Panc1 (cell line): ENCODE data around the gene SH3RF2. TPM values are rescaled to one million over a fixed set of nuclear protein-coding genes. Genes with fewer than 3 reads are reported as not detected.
A peak's percentile ranks its signal among the peaks of the same experiment; 100 is the strongest.

ENCODE experiments used
- ATAC-seq: fragments of 200-7000 bp; cut with Tn5 transposase; 2 replicates; pipeline ENCODE4 v1.9.1; 2020; ENCODE audit warnings: mild to moderate bottlenecking, moderate library complexity
- BruUV-seq: library from RNA; stranded (reverse); fragments of 400-500 nt; replicated peaks from 2 replicates; lab custom pipeline; 2021; lab: Mats Ljungman, UMichigan
- CTCF ChIA-PET: fragments of 300-600 bp; sonication (Branson Sonifier 250); formaldehyde crosslinking; loops from one replicate; lab custom pipeline; 2022; ENCODE audit warnings: antibody characterized with exemption; lab: Charles Lee
- POLR2A ChIA-PET: fragments of 300-600 bp; sonication (Branson Sonifier 250); formaldehyde crosslinking; loops from one replicate; lab custom pipeline; 2022; ENCODE audit warnings: antibody characterized with exemption; lab: Charles Lee
- DNase-seq: peaks from one replicate; pipeline ENCODE4 v3.0.0-alpha.2; 2010; ENCODE audit warnings: low read depth, low spot score
- H3K27ac ChIP-seq: 2 replicates; pipeline ENCODE4 v1.5.1; 2011; ENCODE audit warnings: mild to moderate bottlenecking, low read length, inconsistent platforms
- H3K27me3 ChIP-seq: fragments of 200-500 bp; sonication (Bioruptor generic); 2 replicates; pipeline ENCODE4 v1.6.0; 2014; ENCODE audit warnings: low read length, inconsistent platforms; ENCODE audit not compliant: control insufficient read depth, insufficient read depth
- H3K36me3 ChIP-seq: fragments of 200-500 bp; sonication (Bioruptor generic); 2 replicates; pipeline ENCODE4 v1.5.1; 2014; ENCODE audit warnings: inconsistent platforms, mild to moderate bottlenecking, low read length, moderate library complexity; ENCODE audit not compliant: control insufficient read depth, insufficient read depth
- H3K4me1 ChIP-seq: 2 replicates; pipeline ENCODE4 v1.5.1; 2011; ENCODE audit warnings: inconsistent platforms, mild to moderate bottlenecking, low read length, moderate library complexity; ENCODE audit not compliant: control insufficient read depth, insufficient read depth
- H3K4me3 ChIP-seq, 2 experiments: 2 replicates each; pipeline ENCODE4 v1.5.1; 2011 to 2012; ENCODE audit warnings: low read depth in 2 of 2, low read length in 2 of 2, mild to moderate bottlenecking in 2 of 2, inconsistent platforms in 1 of 2, moderate library complexity in 1 of 2
- H3K9me3 ChIP-seq: fragments of 200-500 bp; sonication (Bioruptor generic); 2 replicates; pipeline ENCODE4 v1.5.1; 2014; ENCODE audit warnings: low read depth, mild to moderate bottlenecking, inconsistent platforms, low read length, moderate library complexity; ENCODE audit not compliant: control insufficient read depth, insufficient read depth
- POLR2AphosphoS5 ChIP-seq: IDR thresholded peaks from 2 replicates; pipeline ENCODE4 v1.6.1; 2012; ENCODE audit warnings: mild to moderate bottlenecking, low read depth, low read length, moderate library complexity
- SIN3A ChIP-seq: IDR thresholded peaks from 2 replicates; pipeline ENCODE4 v1.6.1; 2012; ENCODE audit warnings: low read depth, mild to moderate bottlenecking, low read length, moderate library complexity, borderline replicate concordance; ENCODE audit not compliant: insufficient read depth
- TCF7L2 ChIP-seq: IDR thresholded peaks from 2 replicates; pipeline ENCODE4 v1.6.1; 2011; ENCODE audit warnings: mild to moderate bottlenecking, low read depth, low read length, inconsistent platforms
- in situ Hi-C: cut with HindIII; loops from 2 replicates; pipeline ENCODE4 v1.10.0; 2016; ENCODE audit warnings: low sequenced_read_pairs, low pct_unique_long_range_greater_than_20kb
- intact Hi-C: fragments of 100-400 bp; cut with micrococcal nuclease; formaldehyde crosslinking; loops from one replicate; pipeline ENCODE4 v1.10.0; 2022; ENCODE audit not compliant: unreplicated experiment
- total RNA-seq: library from RNA; stranded (reverse); gene quantifications from one replicate; pipeline ENCODE4 v1.2.1, GENCODE V29; 2021; ENCODE audit not compliant: unreplicated experiment
- TF ChIP-seq, protein P1 (sequence below): fragments of 450-650 bp; IDR thresholded peaks from 2 replicates; pipeline ENCODE4 v1.5.1; 2017; ENCODE audit warnings: mild to moderate bottlenecking
- TF ChIP-seq, protein P2 (sequence below), 2 experiments: IDR thresholded peaks; 2 replicates each; pipeline ENCODE4 v1.6.1; 2011 to 2012; ENCODE audit warnings: low read depth in 2 of 2, control low read depth in 1 of 2, low read length in 1 of 2, mild to moderate bottlenecking in 1 of 2, moderate library complexity in 1 of 2; ENCODE audit not compliant: insufficient read depth in 1 of 2

Gene SH3RF2
- total RNA-seq, 1 experiment from 2014 or later = 23.1 TPM

DNA sequence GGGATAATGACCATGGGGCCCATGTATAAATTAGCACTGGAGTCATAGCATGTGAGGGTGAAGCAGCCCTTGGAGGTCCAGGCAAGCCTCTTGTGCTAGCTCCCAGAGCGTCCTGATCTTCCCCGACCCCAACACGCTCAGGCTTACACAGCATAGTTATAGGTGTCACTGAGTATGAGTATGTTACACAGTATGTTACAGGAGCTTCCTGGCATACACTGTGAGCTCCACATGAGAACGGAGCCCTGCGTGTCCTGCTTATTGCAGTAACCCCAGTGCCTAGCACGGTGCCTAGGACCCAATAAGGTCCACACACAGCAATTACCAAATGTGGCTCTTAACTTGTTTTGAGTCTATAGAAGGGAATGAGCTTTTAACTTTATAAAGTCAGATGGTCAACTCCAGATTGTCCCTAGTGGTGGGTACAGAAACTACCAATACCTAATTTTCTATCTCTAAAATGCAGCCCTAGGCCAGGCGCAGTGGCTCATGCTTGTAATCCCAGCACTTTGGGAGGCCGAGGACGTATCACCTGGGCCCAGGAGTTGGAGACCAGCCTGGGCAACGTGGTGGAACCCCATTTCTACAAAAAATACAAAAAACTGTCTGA is 104.9 kb downstream of the SH3RF2 start:
- DNase-seq (no peak), ATAC-seq (peak; percentile 73)
- Histone ChIP-seq H3K27me3 (no peaks in the 10 kb centered on the region), H3K27ac (no peak overlapping the region), H3K36me3 (no peaks in the 10 kb centered on the region), H3K4me1 (peaks cover 7% of the 10 kb centered on the region; the same call in 1 of the 2 replicates), H3K9me3 (no peaks in the 10 kb centered on the region), H3K4me3 (no peak overlapping the region)
- intact Hi-C loops = loop anchor here (10.0 kb wide), 1 partner anchor 96 kb away; no protein-coding TSS in a partner anchor
- in situ Hi-C loops = no loop called here
- CTCF ChIA-PET = interaction anchor here (0.6 to 1.3 kb wide), 6 partner anchors 13 to 1391 kb away, joined by 3 to 5 read pairs (median 3); no protein-coding TSS in a partner anchor
- no TSS peak for BruUV-seq
- TF ChIP-seq, protein P1, sequence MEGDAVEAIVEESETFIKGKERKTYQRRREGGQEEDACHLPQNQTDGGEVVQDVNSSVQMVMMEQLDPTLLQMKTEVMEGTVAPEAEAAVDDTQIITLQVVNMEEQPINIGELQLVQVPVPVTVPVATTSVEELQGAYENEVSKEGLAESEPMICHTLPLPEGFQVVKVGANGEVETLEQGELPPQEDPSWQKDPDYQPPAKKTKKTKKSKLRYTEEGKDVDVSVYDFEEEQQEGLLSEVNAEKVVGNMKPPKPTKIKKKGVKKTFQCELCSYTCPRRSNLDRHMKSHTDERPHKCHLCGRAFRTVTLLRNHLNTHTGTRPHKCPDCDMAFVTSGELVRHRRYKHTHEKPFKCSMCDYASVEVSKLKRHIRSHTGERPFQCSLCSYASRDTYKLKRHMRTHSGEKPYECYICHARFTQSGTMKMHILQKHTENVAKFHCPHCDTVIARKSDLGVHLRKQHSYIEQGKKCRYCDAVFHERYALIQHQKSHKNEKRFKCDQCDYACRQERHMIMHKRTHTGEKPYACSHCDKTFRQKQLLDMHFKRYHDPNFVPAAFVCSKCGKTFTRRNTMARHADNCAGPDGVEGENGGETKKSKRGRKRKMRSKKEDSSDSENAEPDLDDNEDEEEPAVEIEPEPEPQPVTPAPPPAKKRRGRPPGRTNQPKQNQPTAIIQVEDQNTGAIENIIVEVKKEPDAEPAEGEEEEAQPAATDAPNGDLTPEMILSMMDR = peak; percentile 78
- TF ChIP-seq TCF7L2 = no peak
- TF ChIP-seq SIN3A = no peak
- TF ChIP-seq, protein P2, sequence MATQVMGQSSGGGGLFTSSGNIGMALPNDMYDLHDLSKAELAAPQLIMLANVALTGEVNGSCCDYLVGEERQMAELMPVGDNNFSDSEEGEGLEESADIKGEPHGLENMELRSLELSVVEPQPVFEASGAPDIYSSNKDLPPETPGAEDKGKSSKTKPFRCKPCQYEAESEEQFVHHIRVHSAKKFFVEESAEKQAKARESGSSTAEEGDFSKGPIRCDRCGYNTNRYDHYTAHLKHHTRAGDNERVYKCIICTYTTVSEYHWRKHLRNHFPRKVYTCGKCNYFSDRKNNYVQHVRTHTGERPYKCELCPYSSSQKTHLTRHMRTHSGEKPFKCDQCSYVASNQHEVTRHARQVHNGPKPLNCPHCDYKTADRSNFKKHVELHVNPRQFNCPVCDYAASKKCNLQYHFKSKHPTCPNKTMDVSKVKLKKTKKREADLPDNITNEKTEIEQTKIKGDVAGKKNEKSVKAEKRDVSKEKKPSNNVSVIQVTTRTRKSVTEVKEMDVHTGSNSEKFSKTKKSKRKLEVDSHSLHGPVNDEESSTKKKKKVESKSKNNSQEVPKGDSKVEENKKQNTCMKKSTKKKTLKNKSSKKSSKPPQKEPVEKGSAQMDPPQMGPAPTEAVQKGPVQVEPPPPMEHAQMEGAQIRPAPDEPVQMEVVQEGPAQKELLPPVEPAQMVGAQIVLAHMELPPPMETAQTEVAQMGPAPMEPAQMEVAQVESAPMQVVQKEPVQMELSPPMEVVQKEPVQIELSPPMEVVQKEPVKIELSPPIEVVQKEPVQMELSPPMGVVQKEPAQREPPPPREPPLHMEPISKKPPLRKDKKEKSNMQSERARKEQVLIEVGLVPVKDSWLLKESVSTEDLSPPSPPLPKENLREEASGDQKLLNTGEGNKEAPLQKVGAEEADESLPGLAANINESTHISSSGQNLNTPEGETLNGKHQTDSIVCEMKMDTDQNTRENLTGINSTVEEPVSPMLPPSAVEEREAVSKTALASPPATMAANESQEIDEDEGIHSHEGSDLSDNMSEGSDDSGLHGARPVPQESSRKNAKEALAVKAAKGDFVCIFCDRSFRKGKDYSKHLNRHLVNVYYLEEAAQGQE (IDR thresholded peaks at IDR 0.05; ENCODE audit: insufficient read depth in 1 of 2, low read depth in 2 of 2, low read length in 1 of 2) = no peak
- POLR2A ChIA-PET = no interaction called here

DNA sequence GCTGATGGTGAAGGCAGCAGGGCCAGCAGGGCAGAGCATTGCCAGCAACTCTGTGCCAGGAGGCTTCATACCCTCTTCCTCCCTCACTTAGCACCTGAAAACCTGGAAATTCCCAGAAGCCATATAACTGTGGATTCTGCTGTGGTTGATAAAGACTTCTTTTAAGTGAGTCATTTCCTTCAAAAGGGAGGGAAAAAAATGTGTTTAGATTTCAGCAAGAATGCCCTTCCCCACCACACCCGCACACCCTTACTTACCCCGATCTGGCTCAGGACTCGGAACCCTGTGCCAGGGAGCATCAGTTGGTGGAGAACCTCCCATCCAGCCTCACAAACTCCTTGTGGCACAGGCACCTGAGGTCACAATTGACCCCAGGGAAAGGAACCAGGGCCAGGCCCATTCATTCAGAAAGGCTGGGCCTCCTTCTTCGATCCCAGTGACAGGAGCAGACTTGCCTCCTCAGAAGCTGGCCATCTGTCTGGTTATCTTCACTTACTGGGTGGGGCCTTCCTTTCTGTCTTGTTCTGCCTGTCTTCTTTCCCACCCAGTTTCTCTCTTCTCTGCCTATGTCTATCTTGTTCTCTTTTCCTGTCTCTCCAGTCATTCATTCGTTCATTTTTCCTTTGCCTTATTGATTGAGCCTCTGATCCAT is 106.4 kb downstream of the SH3RF2 start:
- DNase-seq (no peak), ATAC-seq (peak; percentile 66)
- Histone ChIP-seq H3K4me1 (peaks cover 7% of the 10 kb centered on the region; the same call in 1 of the 2 replicates), H3K36me3 (no peaks in the 10 kb centered on the region), H3K9me3 (no peaks in the 10 kb centered on the region), H3K27ac (0 out of 2 replicates have a peak overlapping the region, but pooled peaks have one; percentile 5), H3K4me3 (no peak overlapping the region), H3K27me3 (no peaks in the 10 kb centered on the region)
- TF ChIP-seq TCF7L2 (no peak), SIN3A (no peak), POLR2AphosphoS5 (no peak)
- TF ChIP-seq, protein P1 = no peak
- TF ChIP-seq, protein P2 (IDR thresholded peaks at IDR 0.05; ENCODE audit: insufficient read depth in 1 of 2, low read depth in 2 of 2, low read length in 1 of 2) = no peak
- in situ Hi-C loops = no loop called here
- BruUV-seq = no TSS peak
- intact Hi-C loops = loop anchor here (10.0 kb wide), 1 partner anchor 98 kb away; no protein-coding TSS in a partner anchor
- ChIA-PET CTCF (no interaction called here), POLR2A (interaction anchor here (0.5 kb wide), 1 partner anchor 20 kb away, joined by 9 read pairs; no protein-coding TSS in a partner anchor)
